ENCODE measurements around the gene TBCEL. TPM values are rescaled to one million over a fixed set of nuclear protein-coding genes. Genes with fewer than 3 reads are reported as not detected.

The TBCEL gene
- total and polyA plus RNA-seq, 11 donors: 3.0 to 40.5 (median 25.4) TPM

GRCh38 chr11:121063728-121064127 is 39.8 kb downstream of the TBCEL start:
- no peaks in the 10 kb centered on the region for H3K9me3 ChIP-seq
- intact Hi-C loops (cut with DNase I): no loop called here
- 84 to 89% (median 87%) methylated on average over 2 of the region's 2 CpGs for WGBS, 4 donors
- no peak overlapping the region for H3K4me3 ChIP-seq
- no peak overlapping the region for H3K27ac ChIP-seq
- no peak for TF ChIP-seq POLR2A (IDR thresholded peaks at IDR 0.05)
- TF ChIP-seq, protein P1, sequence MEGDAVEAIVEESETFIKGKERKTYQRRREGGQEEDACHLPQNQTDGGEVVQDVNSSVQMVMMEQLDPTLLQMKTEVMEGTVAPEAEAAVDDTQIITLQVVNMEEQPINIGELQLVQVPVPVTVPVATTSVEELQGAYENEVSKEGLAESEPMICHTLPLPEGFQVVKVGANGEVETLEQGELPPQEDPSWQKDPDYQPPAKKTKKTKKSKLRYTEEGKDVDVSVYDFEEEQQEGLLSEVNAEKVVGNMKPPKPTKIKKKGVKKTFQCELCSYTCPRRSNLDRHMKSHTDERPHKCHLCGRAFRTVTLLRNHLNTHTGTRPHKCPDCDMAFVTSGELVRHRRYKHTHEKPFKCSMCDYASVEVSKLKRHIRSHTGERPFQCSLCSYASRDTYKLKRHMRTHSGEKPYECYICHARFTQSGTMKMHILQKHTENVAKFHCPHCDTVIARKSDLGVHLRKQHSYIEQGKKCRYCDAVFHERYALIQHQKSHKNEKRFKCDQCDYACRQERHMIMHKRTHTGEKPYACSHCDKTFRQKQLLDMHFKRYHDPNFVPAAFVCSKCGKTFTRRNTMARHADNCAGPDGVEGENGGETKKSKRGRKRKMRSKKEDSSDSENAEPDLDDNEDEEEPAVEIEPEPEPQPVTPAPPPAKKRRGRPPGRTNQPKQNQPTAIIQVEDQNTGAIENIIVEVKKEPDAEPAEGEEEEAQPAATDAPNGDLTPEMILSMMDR (IDR thresholded peaks at IDR 0.05): peak in 11 of 12 donors; percentile 8 to 52 (median 35)
- no peak for ATAC-seq
- peaks cover 0 to 95% (median 42%) of the 10 kb centered on the region in 9 donors for H3K36me3 ChIP-seq
- peaks cover 0 to 9% (median 0%) of the 10 kb centered on the region in 12 donors for H3K4me1 ChIP-seq
- H3K27me3 ChIP-seq: no peaks in the 10 kb centered on the region
- DNase-seq: no peak

- no peak for ATAC-seq
Measured at GRCh38 chr11:121066623-121067022, 42.7 kb downstream of the TBCEL start.

GRCh38 chr11:121067026-121067425 is 43.1 kb downstream of the TBCEL start:
- TF ChIP-seq POLR2A (IDR thresholded peaks at IDR 0.05): no peak
- TF ChIP-seq, protein P1 (IDR thresholded peaks at IDR 0.05): no peak
- Histone ChIP-seq H3K4me3 (no peak overlapping the region), H3K4me1 (peaks cover 0 to 13% (median 7%) of the 10 kb centered on the region in 12 donors), H3K27ac (no peak overlapping the region), H3K27me3 (no peaks in the 10 kb centered on the region), H3K36me3 (peaks cover 0 to 77% (median 34%) of the 10 kb centered on the region in 9 donors), H3K9me3 (peaks cover 0 to 2% (median 0%) of the 10 kb centered on the region in 12 donors)
- 93 to 97% (median 95%) methylated on average over 3 of the region's 3 CpGs for WGBS, 4 donors
- no peak for DNase-seq
- intact Hi-C loops (cut with DNase I): no loop called here
- no peak for ATAC-seq

More at GRCh38 chr11:121066623-121067022, 42.7 kb downstream of the TBCEL start:
- TF ChIP-seq, protein P1 (IDR thresholded peaks at IDR 0.05): no peak
- TF ChIP-seq POLR2A (IDR thresholded peaks at IDR 0.05): no peak
- Histone ChIP-seq H3K36me3 (peaks cover 0 to 80% (median 36%) of the 10 kb centered on the region in 9 donors), H3K9me3 (peaks cover 0 to 2% (median 0%) of the 10 kb centered on the region in 12 donors), H3K4me1 (peaks cover 0 to 9% (median 7%) of the 10 kb centered on the region in 12 donors), H3K27me3 (no peaks in the 10 kb centered on the region), H3K27ac (no peak overlapping the region), H3K4me3 (no peak overlapping the region)
- DNase-seq: no peak
- WGBS, 4 donors: 97 to 99% (median 97%) methylated on average over 3 of the region's 3 CpGs
- intact Hi-C loops (cut with DNase I): no loop called here

GRCh38 chr11:121067453-121067852 is 43.6 kb downstream of the TBCEL start:
- H3K4me1 ChIP-seq: peaks cover 0 to 13% (median 8%) of the 10 kb centered on the region in 12 donors
- no peak overlapping the region for H3K27ac ChIP-seq
- ATAC-seq (no peak), DNase-seq (no peak)
- TF ChIP-seq POLR2A (IDR thresholded peaks at IDR 0.05): no peak
- TF ChIP-seq, protein P1 (IDR thresholded peaks at IDR 0.05): no peak
- H3K4me3 ChIP-seq: no peak overlapping the region
- H3K9me3 ChIP-seq: peaks cover 0 to 2% (median 0%) of the 10 kb centered on the region in 12 donors
- no peaks in the 10 kb centered on the region for H3K27me3 ChIP-seq
- intact Hi-C loops (cut with DNase I): no loop called here
- peaks cover 0 to 77% (median 30%) of the 10 kb centered on the region in 9 donors for H3K36me3 ChIP-seq
- WGBS, 4 donors: 49 to 78% (median 77%) methylated on average over 2 of the region's 2 CpGs
